HG03558 (cell line): Measurements from ENCODE around the gene FOCAD.
"Not testable (repeated sequence)": the region's sequence is repeated elsewhere in the genome, so short reads cannot be mapped to it uniquely, and the experiment has no call there.

Experiments
- ATAC-seq: cut with Tn5 transposase; IDR thresholded peaks from one replicate; pipeline ENCODE4 v1.9.1; 2021; ENCODE audit warnings: moderate number of reproducible peaks; ENCODE audit not compliant: unreplicated experiment; ENCODE audit errors: extremely low read depth

FOCAD gene, protein sequence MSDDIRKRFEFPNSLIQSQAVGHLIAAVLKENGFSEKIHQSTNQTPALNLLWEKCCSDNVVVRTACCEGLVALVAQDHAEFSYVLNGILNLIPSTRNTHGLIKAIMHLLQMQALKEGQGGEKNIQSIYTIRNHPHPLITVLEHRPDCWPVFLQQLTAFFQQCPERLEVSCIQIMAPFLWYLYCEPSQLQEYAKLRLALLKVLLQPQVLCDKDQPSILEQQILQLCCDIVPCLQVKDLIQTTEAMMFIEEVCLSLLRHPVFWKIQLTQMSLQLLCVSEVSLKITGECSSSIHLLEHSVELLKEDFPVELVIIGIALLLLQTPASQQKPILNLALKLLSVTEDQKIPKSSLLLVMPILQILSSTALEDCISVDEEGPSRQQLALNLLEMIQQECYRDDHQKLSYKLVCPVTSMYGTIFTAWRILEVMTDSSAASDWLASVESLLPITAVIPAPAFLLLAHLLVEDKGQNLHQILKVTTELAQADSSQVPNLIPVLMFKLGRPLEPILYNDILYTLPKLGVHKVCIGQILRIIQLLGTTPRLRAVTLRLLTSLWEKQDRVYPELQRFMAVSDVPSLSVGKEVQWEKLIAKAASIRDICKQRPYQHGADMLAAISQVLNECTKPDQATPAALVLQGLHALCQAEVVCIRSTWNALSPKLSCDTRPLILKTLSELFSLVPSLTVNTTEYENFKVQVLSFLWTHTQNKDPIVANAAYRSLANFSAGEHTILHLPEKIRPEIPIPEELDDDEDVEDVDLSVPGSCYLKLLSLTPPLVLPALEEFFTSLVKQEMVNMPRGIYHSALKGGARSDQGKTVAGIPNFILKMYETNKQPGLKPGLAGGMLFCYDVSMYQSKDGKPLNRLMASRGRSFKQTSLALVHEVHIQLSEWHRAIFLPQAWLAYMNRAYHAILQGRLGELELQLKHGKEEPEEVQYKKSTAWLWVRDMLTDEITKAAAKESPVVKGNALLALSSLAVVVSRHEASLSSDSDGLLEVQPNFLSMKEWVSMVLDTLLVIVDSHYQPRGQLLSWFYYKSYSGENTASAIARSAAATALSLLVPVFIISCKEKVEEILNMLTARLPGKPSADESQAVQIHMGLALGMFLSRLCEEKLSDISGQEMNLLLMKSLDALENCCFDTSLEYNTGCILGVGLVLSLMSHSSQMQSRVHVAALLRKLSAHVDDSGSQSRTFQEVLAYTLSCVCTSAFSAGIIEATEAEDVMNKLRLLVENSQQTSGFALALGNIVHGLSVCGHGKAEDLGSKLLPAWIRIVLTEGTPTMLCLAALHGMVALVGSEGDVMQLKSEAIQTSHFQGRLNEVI (N-terminal part only)

DNA sequence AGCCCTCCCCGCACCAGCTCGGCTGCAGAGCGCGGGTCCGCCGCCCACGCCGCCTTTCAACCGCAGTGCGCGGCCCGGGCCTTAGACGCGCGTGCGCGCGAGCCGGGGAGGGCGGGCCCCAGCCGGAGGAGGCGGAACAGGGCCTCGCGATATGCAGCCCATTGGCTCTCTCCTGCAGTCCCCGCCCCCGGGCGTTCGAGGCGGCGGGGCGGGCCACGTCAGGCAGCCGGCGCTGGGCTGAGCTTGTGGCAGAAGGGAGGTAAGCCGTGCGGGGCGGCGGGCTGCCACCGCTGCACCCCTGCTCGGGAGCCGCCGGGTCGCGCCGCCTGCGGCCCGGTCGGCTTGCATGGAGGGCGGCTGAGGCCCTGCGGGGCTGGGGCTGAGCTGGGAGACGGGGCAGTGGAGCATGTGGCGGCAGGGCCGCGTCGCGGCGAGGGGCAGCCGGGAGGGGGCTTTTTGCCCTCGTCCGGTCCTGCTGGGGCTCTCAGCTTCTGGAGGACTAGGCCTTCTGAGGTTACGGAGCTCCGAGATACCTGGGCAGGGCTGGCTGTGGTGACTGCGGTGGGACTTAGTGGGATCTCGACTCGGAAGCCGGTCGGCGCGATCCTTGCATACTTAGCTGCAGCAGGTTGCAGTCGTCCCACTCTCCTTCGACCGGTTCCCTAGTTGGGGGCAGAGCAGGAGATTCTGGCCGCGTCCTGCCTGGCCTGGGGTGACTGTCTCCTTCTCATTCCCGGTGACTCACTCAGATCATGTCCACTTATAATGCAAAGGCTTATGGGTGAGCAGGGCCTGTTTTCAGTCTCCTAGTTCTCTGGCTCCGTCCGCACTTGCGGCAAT is at the start of gene FOCAD:
Gene FOCAD, plus strand, starts transcription at position 225 of the 840 bp plus-strand sequence. CDS start 31,095 bp downstream, outside the sequence.
- ATAC-seq, result peak; percentile 92

DNA sequence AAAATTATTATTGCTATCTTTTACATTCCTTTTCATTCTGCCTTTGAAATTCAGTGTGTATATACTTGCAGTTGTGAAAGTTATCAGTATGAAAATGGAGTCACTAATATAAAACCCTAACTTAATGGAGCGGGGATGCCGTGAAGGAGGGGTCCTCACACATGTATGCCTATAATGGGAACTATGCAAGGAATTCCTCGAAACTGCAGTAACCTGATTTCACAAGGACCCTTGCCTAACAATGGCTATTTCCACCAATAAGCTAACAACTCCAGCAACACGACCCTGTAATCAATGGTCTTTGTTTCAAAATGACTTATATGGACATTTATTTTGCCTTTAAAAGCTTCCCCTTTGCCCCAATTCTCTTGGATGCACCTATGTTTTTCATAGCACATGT is 49.2 kb upstream of the FOCAD start:
- no peak for ATAC-seq

DNA sequence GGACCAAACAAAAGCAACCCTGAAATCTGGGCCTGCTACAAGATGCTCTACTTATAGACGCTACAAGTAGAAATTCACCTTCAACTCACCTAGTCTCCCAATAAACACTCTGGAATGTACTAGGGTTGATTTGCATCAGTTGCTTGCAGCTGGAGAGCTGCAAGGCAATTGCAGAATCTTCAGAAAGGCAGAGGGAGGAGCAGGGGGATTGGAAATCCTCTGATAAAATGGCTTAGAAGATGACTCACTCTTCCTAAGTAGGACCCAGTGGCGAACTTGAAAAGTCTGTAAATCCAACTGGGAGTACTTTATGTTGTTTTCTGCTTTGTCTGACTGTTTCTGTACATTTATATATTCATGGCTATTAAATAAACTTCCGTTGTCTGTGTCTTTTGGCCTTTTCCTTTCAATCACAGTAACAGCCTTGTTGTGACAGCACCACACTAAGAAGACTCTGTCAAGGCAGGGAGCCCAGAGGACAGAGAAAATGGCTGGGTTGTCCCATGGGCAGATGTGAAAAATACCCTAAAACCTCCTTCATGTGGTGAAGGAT is 47.1 kb upstream of the FOCAD start:
- ATAC-seq, result no peak

DNA sequence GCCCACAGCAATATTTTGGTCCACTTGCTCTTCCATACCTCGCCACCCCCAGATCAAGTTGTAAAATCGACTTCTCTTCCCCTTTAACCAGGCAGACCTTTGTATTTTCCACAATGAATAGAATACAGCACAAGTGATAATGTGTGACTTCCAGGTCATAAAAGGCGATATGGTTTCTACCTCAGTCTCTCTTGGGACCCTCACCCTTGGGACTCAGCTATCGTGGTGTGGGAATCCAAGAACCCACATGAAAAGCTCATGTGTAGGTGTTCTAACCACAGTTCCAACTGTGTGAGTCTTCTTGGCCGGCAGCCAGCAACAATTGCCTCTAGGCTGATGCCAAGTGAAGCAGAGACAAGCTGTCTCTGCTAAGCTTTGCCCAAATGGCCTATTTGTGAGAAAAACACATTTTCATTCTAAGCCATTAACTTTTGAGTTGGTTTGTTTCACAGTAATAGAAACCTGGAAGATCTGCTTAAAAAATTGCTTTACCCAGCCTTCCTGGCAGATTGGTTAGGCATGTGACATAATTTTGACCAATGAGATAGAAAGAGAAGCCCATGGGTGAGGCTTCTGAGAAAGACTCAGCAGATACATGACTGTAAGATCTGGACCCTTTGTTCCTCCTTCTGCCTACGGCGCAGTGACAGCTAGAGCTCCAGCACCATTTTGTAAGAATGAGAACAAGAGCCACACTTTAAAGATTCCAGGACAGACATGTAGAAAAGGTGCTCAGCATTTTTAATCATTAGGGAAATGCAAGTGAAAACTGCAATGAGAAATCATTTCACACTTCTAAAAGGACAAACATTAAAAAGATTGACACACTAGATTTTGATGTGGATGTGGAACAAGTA is 43.5 kb upstream of the FOCAD start:
- ATAC-seq, result peak; percentile 81

DNA sequence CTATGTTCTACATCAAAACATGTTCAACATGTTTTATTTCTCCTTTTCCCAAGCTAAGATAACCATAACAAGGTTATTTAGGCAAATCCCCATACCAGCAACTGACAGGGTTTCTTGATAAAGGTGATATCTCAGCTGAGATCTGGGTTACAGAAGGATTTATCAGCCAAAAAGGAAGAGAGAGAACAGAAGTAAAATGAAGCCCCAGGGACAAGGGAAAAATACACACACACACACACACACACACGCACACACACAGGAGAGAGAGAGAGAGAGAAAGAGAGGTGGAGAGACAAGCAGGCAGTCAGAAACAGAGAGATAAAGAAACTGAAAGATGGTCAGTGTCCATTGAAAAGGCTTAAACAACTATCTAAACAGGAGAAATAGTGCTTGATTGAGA is 42.0 kb upstream of the FOCAD start:
- no peak for ATAC-seq

DNA sequence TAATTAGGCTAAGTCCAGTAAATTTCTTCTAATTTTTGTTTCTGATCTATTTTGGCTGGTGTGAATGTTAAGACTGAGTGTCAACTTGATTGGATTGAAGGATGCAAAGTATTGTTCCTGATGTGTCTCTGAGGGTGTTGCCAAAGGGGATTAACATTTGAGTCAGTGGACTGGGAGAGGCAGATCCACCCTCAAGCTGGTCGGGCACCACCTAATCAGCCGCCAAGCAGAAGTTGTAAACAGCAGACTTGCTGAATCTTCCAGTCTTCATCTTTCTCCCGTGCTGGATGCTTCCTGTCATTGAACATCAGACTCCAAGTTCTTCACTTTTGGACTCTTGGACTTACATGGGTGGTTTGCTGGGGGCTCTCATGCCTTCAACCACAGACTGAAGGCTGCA is 40.4 kb upstream of the FOCAD start:
- no peak for ATAC-seq

DNA sequence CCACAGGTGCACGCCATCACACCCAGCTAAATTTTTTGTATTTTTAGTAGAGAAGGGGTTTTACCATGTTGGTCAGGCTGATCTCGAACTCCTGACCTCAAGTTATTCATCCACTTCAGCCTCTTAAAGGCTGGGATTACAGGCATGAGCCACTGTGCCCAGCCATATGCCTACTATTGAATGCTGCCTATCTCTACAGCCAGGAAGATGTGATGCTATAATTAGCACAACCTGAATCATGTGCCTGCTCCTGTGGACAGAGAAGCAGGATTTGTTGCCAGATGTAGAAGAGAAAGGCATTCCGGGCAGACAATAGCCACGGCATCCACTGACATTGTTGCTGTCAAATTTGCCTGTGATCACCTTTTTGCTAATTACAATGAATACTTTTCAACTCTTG is 37.4 kb upstream of the FOCAD start:
- no peak for ATAC-seq

DNA sequence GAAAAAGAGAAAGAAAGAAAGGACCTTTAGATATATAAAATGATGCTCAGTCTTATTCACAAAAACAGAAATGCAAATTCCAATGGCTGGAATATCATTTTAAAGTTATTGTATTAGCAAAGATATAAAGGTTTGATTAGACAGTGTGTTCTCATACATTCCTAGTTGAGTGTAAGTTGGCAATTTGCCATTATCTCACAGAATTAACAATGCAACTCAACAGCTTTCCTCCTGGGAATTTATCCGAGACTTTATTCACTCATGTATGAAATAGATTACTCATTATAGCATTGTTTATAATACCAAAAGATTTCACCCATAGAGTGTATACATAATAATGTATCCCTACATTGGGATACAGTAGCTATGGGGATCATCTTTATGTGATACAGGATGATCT is 34.7 kb upstream of the FOCAD start:
- no peak for ATAC-seq

DNA sequence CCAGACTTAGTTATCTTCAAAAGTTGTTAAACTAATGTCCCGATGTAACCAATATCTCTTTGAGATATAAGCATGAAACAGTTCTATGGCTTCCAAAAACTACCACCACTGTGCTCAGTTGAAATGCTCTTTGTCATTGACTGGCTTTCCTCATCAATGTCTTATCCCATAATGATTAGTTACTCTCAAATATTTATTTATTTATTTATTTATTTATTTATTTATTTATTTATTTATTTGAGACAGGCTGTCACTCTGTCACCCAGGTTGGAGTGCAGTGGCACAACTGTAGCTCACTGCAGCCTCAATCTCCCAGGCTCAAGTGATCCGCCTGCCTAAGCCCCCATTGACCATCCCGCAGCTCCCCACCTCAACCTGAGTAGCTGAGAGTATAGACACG is 33.7 kb upstream of the FOCAD start:
- ATAC-seq, result no peak

DNA sequence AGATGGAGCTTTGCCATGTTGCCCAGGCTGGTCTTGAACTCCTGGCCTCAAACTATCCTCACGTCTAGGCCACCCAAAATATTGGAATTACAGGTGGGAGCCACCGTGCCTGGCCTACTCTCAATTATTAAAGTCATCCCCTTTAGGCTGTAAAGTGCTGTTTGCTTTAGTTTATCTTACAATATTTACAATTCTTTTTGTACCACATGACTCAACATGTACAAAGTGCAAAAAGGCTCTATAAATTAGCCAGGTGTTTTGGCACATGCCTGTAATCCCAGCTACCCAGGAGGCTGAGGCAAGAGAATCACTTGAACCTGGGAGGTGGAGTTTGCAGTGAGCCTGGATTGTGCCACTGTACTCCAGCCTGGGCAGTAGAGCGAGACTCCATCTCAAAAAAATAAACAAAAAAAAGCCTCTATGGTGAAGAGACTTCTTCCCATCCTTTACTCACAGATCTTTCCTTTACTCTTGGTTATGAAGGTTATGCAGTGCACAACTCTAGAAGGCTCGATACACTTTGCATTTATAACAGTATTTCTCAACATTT is 33.2 kb upstream of the FOCAD start:
- ATAC-seq, result no peak

DNA sequence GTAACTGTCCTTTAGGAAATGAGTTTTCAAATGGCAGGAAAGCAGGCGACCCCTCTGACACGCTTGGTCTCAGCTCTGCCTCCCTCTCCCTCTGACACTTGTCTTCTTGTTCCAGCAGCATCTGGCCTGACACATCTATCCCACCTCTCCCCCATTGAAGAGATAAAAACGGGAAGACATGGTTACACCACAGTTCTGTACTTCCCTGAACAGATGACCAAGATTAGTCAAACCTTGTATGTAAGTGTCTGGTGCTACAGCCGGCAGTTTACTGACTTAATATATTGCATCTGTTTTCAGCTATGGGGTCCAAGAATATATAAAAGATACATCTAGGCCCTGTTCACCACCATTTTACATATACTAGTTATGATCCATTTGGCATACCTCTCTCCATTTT is 32.1 kb upstream of the FOCAD start:
- ATAC-seq, result no peak

DNA sequence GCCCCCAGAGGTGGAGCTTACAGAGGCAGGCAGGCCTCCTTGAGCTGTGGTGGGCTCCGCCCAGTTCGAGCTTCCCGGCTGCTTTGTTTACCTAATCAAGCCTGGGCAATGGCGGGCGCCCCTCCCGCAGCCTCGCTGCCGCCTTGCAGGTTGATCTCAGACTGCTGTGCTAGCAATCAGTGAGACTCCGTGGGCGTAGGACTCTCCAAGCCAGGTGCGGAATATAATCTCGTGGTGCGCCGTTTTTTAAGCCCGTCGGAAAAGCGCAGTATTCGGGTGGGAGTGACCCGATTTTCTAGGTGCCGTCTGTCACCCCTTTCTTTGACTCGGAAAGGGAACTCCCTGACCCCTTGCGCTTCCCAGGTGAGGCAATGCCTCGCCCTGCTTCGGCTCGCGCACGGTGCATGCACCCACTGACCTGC is 25.8 kb upstream of the FOCAD start:
- ATAC-seq, result not testable (repeated sequence)

DNA sequence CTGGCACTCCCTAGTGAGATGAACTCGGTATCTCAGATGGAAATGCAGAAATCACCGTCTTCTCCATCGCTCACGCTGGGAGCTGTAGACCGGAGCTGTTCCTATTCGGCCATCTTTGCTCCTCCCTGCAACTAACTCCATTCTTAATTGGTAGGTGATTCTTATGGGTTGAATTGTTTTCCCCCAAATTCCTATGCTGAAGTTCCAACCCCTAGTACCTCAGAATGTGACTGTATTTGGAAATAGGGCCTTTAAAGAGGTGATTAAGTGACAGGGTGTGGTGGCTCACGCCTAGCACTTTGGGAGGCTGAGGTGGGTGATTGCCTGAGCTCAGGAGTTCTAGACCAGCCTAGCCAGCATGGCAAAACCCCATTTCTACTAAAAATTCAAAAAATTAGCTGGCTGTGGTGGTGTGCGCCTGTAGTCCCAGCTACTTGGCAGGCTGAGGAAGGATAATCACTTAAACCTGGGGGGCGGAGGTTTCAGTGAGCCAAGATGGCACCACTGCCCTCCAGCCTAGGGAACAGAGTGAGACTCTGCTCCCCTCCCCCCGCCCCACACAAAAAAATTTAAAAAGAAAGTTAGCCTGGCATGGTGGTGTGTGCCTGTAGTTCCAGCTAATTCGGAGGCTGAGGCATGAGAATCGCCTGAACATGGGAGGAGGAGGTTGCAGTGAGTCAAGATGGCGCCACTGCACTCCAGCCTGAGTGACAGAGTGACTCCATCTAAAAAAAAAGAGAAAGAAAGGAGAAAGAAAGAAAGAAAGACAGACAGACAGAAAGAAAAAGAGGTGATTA is 25.2 kb upstream of the FOCAD start:
- ATAC-seq, result no peak

DNA sequence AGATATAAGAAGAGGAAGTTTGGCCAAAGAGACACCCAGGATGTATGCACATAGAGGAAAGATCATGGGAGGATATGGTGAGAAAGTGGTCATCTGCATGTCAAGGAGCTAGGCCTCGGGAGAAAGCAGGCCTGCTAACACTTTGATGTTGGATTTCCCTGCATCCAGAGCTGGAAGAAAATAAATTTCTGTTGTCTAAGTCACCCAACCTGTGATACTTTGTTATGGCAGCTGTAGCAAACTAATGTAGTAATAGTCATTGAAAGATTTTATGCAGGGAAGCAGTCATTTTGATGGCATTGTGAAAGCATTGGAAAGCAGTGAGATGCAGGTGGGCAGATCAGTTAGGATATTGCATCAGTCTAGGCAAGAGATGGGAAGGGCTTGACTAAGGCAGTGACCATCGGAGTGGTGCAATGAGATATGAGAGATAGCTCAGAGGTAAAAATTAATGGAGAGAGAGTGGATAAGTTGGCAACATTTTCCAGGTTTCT is 24.5 kb upstream of the FOCAD start:
- ATAC-seq, result no peak

DNA sequence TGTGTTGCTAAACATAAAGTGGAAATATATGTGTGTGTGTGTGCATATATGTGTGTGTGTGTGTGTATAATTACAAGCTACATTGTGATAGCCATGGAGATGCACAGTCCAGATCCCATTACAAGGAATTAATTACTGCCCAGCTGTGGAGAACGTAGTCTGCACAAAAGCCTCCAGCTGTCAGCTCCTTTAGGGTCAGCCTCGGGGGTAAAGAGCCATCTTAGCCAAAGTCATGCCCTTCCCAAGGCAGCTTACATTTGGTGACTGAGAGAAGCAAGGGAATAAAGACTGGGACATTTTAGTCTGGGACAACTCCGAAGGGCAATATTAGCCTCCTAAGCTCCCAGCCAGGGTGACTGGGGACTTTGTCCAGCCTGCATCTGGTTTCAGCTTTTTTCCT is 21.9 kb upstream of the FOCAD start:
- ATAC-seq, result no peak

DNA sequence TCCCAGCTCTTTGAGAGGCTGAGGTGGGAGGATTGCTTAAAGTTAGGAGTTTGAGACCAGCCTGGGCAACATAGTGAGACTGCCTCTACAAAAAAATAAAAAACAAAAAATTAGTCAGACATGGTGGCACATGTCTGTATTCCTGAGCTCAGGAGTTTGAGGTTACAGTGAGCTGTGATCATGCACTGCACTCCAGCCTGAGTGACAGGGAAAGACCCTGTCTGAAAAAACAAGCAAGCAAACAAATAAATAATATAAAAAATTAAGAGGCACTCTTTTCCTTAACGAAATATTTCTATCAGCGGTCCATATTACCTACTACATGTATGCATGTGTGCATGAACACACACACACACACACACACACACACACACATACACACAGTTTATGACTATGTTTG is 20.9 kb upstream of the FOCAD start:
- ATAC-seq, result no peak

DNA sequence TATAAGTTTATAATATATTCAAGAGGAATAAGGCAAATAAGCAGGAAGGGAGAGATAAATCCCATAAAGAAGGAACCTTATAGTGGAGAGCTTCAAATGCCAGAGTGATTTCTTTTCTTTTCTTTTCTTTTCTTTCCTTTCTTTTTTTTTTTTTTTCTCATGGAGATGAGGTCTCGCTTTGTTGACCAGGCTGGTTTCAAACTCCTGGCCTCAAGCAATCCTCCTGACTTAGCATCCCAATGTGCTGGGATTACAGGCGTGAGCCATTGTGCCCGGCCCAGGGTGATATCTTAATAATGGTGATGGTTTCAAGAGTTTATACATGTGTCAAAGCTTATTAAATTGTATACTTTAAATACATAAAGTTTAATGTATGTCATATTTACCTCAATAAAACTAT is 19.6 kb upstream of the FOCAD start:
- no peak for ATAC-seq
